Osteocyte (in vitro differentiated cells): ENCODE results near the gene WDR46. TPM values are rescaled to one million over a fixed set of nuclear protein-coding genes. Genes with fewer than 3 reads are reported as not detected.

ENCODE experiments used
- DNase-seq: peaks from one replicate; pipeline ENCODE4 v3.0.0; 2021; ENCODE audit warnings: mixed read lengths; ENCODE audit not compliant: unreplicated experiment; ENCODE audit errors: extremely low spot score
- H3K27ac Mint-ChIP-seq: one replicate; pipeline ENCODE4 v1.8.0; 2021; ENCODE audit warnings: mild to moderate bottlenecking, mixed read lengths; ENCODE audit not compliant: unreplicated experiment
- H3K27me3 Mint-ChIP-seq: one replicate; pipeline ENCODE4 v1.8.0; 2021; ENCODE audit warnings: mixed read lengths; ENCODE audit not compliant: unreplicated experiment
- H3K36me3 Mint-ChIP-seq: one replicate; pipeline ENCODE4 v1.8.0; 2021; ENCODE audit warnings: mixed read lengths; ENCODE audit not compliant: unreplicated experiment
- H3K4me1 Mint-ChIP-seq: one replicate; pipeline ENCODE4 v1.8.0; 2021; ENCODE audit warnings: mixed read lengths; ENCODE audit not compliant: unreplicated experiment
- H3K4me3 Mint-ChIP-seq: one replicate; pipeline ENCODE4 v1.8.0; 2021; ENCODE audit warnings: mild to moderate bottlenecking, moderate library complexity, mixed read lengths; ENCODE audit not compliant: unreplicated experiment
- H3K9me3 Mint-ChIP-seq: one replicate; pipeline ENCODE4 v1.8.0; 2021; ENCODE audit warnings: mixed read lengths; ENCODE audit not compliant: unreplicated experiment
- total RNA-seq: library from RNA; stranded (reverse); gene quantifications from 2 replicates; pipeline ENCODE4 v1.2.1, GENCODE V29; 2021
- TF ChIP-seq, protein P1 (sequence below): fragments of 200-600 bp; sonication (generic); IDR thresholded peaks from 2 replicates; pipeline ENCODE4 v1.5.0; 2021; ENCODE audit warnings: antibody characterized with exemption, mild to moderate bottlenecking, moderate library complexity

Gene WDR46
- total RNA-seq, 1 donor from 2014 or later = 59.1 TPM

DNA sequence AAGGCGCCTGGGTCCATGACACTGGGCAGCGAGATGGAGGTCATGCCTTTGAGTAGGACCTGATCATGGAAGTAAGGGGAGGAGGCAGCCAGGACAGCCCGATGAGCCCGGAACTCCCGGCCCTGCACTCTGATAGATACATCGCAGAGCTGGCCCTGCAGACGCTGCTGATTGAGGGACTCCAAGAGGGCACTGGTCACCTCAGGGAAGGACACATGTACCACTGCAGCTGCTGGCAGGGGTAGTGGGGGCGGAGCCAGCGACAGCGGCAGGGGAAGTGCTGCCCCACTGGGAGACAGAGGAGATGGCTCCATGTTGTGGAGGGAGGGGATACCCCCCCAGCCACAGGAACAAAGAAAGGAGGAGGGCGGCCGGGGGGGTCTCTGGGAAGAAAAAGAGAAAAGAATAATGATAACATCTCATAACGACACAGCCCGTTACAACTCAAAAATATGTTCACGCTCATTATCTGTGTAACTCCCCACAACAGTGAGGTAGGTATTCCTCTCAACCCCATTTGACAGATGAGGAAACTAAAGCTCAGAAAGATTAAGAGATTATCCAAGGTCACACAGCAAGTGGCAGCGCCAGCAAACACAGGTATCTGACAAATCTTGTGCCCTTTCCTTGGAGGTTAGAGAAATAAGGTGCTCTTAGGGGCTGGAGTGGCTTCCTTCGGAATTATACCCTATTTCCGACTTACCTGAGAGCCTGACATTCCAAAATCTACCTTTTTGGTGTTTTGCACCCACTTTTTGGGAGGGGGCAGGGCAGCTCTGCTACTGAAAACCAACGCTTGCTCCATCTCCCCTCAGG, 27.8 kb upstream of the WDR46 start:
- H3K9me3 Mint-ChIP-seq = no peaks in the 10 kb centered on the region
- no peak for DNase-seq
- peak overlapping the region; percentile 70 for H3K27ac Mint-ChIP-seq
- TF ChIP-seq, protein P1, sequence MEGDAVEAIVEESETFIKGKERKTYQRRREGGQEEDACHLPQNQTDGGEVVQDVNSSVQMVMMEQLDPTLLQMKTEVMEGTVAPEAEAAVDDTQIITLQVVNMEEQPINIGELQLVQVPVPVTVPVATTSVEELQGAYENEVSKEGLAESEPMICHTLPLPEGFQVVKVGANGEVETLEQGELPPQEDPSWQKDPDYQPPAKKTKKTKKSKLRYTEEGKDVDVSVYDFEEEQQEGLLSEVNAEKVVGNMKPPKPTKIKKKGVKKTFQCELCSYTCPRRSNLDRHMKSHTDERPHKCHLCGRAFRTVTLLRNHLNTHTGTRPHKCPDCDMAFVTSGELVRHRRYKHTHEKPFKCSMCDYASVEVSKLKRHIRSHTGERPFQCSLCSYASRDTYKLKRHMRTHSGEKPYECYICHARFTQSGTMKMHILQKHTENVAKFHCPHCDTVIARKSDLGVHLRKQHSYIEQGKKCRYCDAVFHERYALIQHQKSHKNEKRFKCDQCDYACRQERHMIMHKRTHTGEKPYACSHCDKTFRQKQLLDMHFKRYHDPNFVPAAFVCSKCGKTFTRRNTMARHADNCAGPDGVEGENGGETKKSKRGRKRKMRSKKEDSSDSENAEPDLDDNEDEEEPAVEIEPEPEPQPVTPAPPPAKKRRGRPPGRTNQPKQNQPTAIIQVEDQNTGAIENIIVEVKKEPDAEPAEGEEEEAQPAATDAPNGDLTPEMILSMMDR = no peak
- H3K36me3 Mint-ChIP-seq = peaks cover 20% of the 10 kb centered on the region
- no peaks in the 10 kb centered on the region for H3K27me3 Mint-ChIP-seq
- H3K4me1 Mint-ChIP-seq = peaks cover 63% of the 10 kb centered on the region
- H3K4me3 Mint-ChIP-seq = peak overlapping the region; percentile 70

DNA sequence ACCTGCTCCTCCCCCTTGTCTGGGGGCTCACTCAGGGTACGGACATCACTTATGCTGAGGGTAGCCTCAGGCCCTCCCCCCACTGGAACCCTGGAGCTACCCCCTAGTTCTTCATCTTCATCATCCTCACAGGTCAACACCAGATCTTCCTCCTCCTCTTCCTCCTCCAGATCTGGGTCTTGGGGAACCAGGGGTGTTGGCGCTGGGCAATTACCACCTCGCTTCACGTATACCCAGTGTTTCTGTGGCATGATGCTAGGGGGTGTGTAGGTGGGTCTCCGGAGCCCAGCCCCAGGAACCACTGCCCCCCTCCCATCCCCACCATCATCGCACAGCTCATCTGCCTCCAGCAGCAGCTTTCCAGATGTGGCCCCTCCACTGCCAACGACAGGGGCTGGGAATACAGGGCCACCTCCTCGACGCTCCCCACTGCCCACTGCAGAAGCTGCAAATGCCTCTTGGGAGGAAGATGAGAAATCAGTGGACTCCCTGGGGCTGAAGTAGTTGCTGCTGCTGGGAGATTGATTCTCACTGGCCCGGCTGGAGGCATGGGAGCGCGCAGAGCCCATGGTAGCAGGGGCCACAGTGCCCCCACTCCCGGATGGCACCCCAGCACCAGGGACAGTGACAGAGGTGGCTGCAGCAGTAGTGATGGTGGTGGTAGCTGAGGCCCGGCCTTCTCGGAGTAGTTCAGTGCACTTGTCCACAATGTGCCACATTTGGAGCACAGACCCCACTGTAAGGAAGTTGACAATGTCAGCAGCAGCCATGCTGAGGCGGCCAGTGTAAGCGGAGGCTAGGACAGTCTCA, 27.0 kb upstream of the WDR46 start:
- H3K27ac Mint-ChIP-seq = peak overlapping the region; percentile 99
- peaks cover 20% of the 10 kb centered on the region for H3K36me3 Mint-ChIP-seq
- TF ChIP-seq, protein P1 = no peak

DNA sequence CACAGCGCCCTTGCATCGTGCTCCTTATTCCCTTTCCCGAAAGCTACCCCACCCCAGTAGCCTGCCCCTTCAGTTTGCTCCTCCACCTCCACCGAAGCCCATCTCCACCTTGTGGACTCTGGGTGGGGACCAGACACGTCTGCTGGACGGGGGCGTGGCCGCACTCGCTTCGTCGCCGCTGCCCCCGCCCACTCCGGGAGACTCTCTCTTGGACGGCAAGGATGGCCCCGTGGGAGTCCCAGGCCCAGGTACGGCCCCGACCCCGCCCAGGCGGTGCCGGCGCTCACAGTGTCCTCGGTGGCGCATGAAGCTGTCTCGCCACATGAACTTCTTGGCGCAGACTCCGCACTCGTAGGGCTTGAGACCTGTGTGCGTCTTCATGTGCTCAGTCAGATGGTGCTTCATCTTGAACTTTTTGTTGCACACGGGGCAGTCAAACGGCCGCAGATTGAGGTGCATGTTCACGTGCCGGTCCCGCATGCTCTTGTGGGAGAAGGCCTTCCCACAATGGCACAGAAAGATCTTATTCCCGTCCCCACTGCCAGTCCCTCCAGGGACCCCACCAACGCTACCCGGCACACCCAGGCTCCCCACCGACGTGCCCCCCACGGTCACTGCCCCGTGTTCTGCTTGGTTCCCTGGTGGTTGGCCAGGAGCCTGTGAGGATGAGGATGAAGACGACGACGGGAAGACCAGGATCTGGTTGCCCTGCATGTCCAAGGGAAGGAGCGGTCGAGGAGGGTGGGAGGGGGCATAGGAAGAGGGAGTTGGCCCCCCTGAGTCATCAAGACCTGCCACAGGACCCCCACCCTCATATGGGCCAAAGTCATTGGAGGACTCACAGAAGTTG, 26.1 kb upstream of the WDR46 start:
- no peak for DNase-seq
- Mint-ChIP-seq H3K27me3 (no peaks in the 10 kb centered on the region), H3K9me3 (no peaks in the 10 kb centered on the region), H3K36me3 (peaks cover 16% of the 10 kb centered on the region), H3K4me3 (peak overlapping the region; percentile 96), H3K27ac (peak overlapping the region; percentile 99), H3K4me1 (peaks cover 61% of the 10 kb centered on the region)
- TF ChIP-seq, protein P1 = no peak

More for the DNA sequence above, 27.0 kb upstream of the WDR46 start:
- Mint-ChIP-seq H3K4me3 (peak overlapping the region; percentile 70), H3K9me3 (no peaks in the 10 kb centered on the region), H3K27me3 (no peaks in the 10 kb centered on the region), H3K4me1 (peaks cover 64% of the 10 kb centered on the region)
- DNase-seq = no peak

DNA sequence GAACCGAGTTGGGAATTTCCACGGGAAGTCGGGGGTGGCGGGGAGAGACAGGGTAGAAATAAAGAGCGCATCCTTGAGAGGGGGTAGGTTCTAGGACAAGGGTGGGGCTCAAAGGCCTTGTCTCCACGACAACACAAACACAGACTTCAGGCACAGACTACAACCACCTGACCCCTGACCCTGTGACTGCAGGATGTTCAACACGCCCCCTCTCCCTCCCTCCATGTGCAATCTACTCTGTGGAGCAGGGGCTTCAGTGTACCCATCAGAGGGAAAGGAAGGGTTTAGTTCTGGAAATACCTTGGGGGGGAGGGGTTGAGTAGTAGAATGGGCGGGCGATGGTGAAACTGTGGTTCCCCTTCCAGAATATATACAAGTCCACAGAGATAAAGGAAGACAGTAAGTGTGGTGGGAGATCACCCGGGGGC, 25.5 kb upstream of the WDR46 start:
- Mint-ChIP-seq H3K9me3 (no peaks in the 10 kb centered on the region), H3K4me1 (peaks cover 56% of the 10 kb centered on the region), H3K27me3 (no peaks in the 10 kb centered on the region), H3K4me3 (peak overlapping the region; percentile 96), H3K36me3 (peaks cover 13% of the 10 kb centered on the region), H3K27ac (peak overlapping the region; percentile 99)
- no peak for DNase-seq
- TF ChIP-seq, protein P1 = no peak
